Upper lobe of left lung (tissue), 4 donors: ENCODE measurements around the gene PRSS2.

Experiments
- CTCF ChIP-seq, 6 experiments: fragments of 450-650 bp in 4 of 6; fragments of 200-600 bp in 2 of 6; sonication (generic) in 2 of 6; IDR thresholded peaks; one replicate each; pipeline ENCODE4 v1.5.1; 2016 to 2019; ENCODE audit warnings: antibody characterized with exemption in 6 of 6
- POLR2AphosphoS5 ChIP-seq, 2 donors: sonication (generic); formaldehyde crosslinking; IDR thresholded peaks; one replicate each; pipeline ENCODE4 v1.5.1; 2017; ENCODE audit warnings: antibody characterized with exemption in 2 of 2

DNA sequence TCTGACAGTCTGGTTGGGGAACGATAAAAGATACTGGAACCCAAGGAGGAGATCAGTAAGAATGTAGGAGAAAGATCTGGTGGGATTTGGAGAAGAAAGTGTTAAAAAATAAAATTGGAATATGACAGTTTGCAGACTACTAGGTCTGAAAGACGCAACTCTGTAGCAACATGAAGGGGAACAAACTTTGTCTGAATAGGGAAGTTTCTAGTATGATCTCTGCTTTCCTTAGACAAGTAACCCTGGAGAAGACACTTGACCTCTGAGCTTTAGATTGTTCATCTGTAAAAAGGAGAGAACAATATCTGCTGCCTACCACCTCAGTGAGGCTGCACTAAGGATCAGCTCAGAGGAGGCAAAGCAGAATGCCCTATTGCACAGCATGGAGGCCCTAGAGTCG lies 24.5 kb upstream of the PRSS2 start:
- no peak for TF ChIP-seq POLR2AphosphoS5 (IDR thresholded peaks at IDR 0.05)
- no peak for TF ChIP-seq CTCF (IDR thresholded peaks at IDR 0.05)
